Neural cell (in vitro differentiated cells): Measurements from ENCODE around the gene GNRHR. TPM values are rescaled to one million over a fixed set of nuclear protein-coding genes. Genes with fewer than 3 reads are reported as not detected.

Experiments
- H2AFZ ChIP-seq: fragments of 200-600, 300-800 bp; sonication (generic), shearing (Covaris generic); 2 replicates; pipeline ENCODE4 v1.6.0; 2014; ENCODE audit warnings: low read depth, mild to moderate bottlenecking, antibody characterized with exemption, low read length, moderate library complexity
- H3F3A ChIP-seq: fragments of 200-600 bp; shearing (Covaris generic); 2 replicates; pipeline ENCODE4 v1.6.1; 2016; ENCODE audit warnings: mild to moderate bottlenecking, moderate library complexity, mixed read lengths, antibody characterized with exemption, low read length; ENCODE audit not compliant: insufficient read depth, poor library complexity, severe bottlenecking
- H3K27ac ChIP-seq: fragments of 200-600, 300-800 bp; sonication (generic), shearing (Covaris generic); 2 replicates; pipeline ENCODE4 v1.5.1; 2014; ENCODE audit warnings: mild to moderate bottlenecking, low read length, moderate library complexity
- H3K27me3 ChIP-seq: fragments of 300-800, 200-600 bp; sonication (generic), shearing (Covaris generic); 2 replicates; pipeline ENCODE4 v1.6.0; 2014; ENCODE audit warnings: mild to moderate bottlenecking, low read depth, low read length, moderate library complexity; ENCODE audit not compliant: insufficient read depth
- H3K36me3 ChIP-seq: fragments of 300-800, 200-600 bp; sonication (generic), shearing (Covaris generic); 2 replicates; pipeline ENCODE4 v1.5.1; 2014; ENCODE audit warnings: mild to moderate bottlenecking, antibody characterized with exemption, low read length, moderate library complexity; ENCODE audit not compliant: insufficient read depth
- H3K4me2 ChIP-seq: fragments of 300-800, 200-600 bp; sonication (generic), shearing (Covaris generic); 2 replicates; pipeline ENCODE4 v1.6.0; 2014; ENCODE audit warnings: mild to moderate bottlenecking, low read length
- H3K4me3 ChIP-seq: fragments of 300-800, 200-600 bp; sonication (generic), shearing (Covaris generic); 2 replicates; pipeline ENCODE4 v1.5.1; 2014; ENCODE audit warnings: mild to moderate bottlenecking, low read length, moderate library complexity
- H3K79me2 ChIP-seq: fragments of 200-600 bp; shearing (Covaris generic); replicated peaks from 2 replicates; pipeline ENCODE4 v1.6.0; 2014; ENCODE audit warnings: mild to moderate bottlenecking, low read length, moderate library complexity; ENCODE audit not compliant: insufficient read depth
- H3K9ac ChIP-seq: fragments of 300-800, 200-600 bp; sonication (generic), shearing (Covaris generic); 2 replicates; pipeline ENCODE4 v1.6.1; 2016; ENCODE audit warnings: mild to moderate bottlenecking, low read length, mixed read lengths
- H3K9me2 ChIP-seq: fragments of 200-600 bp; shearing (Covaris generic); 2 replicates; pipeline ENCODE4 v1.6.1; 2016; ENCODE audit warnings: mild to moderate bottlenecking, low read length, mixed read lengths; ENCODE audit not compliant: insufficient read depth
- H3K9me3 ChIP-seq: fragments of 200-600, 300-800 bp; sonication (generic), shearing (Covaris generic); 2 replicates; pipeline ENCODE4 v1.6.1; 2016; ENCODE audit warnings: mild to moderate bottlenecking, mixed run types, low read length, moderate library complexity, mixed read lengths
- H4K20me1 ChIP-seq: fragments of 200-600 bp; shearing (Covaris generic); 2 replicates; pipeline ENCODE4 v1.6.1; 2016; ENCODE audit warnings: mild to moderate bottlenecking, mixed run types; ENCODE audit not compliant: insufficient read depth
- EP300 ChIP-seq: fragments of 450-650 bp; conservative IDR thresholded peaks from 2 replicates; pipeline ENCODE4 v1.6.1; 2014; ENCODE audit warnings: antibody characterized with exemption, mild to moderate bottlenecking, moderate library complexity; ENCODE audit not compliant: poor library complexity, severe bottlenecking
- EZH2 ChIP-seq: fragments of 200-600, 300-800 bp; shearing (Covaris generic), sonication (generic); IDR thresholded peaks from 2 replicates; pipeline ENCODE4 v1.6.1; 2014; ENCODE audit warnings: antibody characterized with exemption, low read length, borderline replicate concordance, mild to moderate bottlenecking; ENCODE audit not compliant: insufficient read depth, poor library complexity, severe bottlenecking
- MXI1 ChIP-seq: fragments of 450-650 bp; conservative IDR thresholded peaks from 2 replicates; pipeline ENCODE4 v1.6.1; 2014; ENCODE audit warnings: antibody characterized with exemption, mild to moderate bottlenecking; ENCODE audit not compliant: poor library complexity, severe bottlenecking
- POLR2AphosphoS5 ChIP-seq: IDR thresholded peaks from 2 replicates; pipeline ENCODE4 v1.6.1; 2012
- RAD21 ChIP-seq: fragments of 450-650 bp; conservative IDR thresholded peaks from 2 replicates; pipeline ENCODE4 v1.6.1; 2014; ENCODE audit warnings: antibody characterized with exemption, mild to moderate bottlenecking, moderate library complexity
- SMC3 ChIP-seq: fragments of 450-650 bp; conservative IDR thresholded peaks from 2 replicates; pipeline ENCODE4 v1.6.1; 2014; ENCODE audit warnings: antibody characterized with exemption, mild to moderate bottlenecking, moderate library complexity; ENCODE audit not compliant: poor library complexity
- TAF1 ChIP-seq: IDR thresholded peaks from 2 replicates; pipeline ENCODE4 v1.6.1; 2012; ENCODE audit warnings: low read depth
- polyA plus RNA-seq: library from polyadenylated mRNA; depleted of rRNA; stranded (reverse); fragments of >200 nt; gene quantifications from 2 replicates; pipeline ENCODE4 v1.2.3, GENCODE V29; 2014
- TF ChIP-seq, protein P1 (sequence below): IDR thresholded peaks from 2 replicates; pipeline ENCODE4 v1.6.1; 2012; ENCODE audit warnings: borderline replicate concordance
- TF ChIP-seq, protein P2 (sequence below): fragments of 450-650 bp; IDR thresholded peaks from 2 replicates; pipeline ENCODE4 v1.5.1; 2014; ENCODE audit warnings: antibody characterized with exemption, mild to moderate bottlenecking, moderate library complexity; ENCODE audit not compliant: poor library complexity, severe bottlenecking

The GNRHR gene
- polyA plus RNA-seq, 1 donor from 2014 or later: not detected

DNA sequence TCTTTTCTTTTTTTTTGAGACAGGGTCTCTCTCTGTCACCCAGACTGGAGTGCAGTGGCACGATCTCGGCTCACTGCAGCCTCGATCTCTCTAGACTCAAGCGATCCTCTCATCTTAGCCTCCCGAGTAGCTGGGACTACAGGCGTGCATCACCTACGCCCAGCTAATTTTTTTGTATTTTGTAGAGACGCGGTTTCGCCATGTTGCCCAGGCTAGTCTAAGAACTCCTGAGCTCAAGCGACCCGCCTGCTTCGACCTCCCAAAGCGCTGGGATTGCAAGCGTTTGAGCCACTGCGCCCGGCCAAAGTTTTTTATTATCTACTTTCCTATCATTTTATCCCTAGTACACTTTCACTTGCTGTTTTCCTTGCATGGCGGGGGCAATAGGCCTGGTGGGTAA lies 54.6 kb downstream of the GNRHR start:
- no peaks in the 10 kb centered on the region for H3F3A ChIP-seq
- H2AFZ ChIP-seq: no peak overlapping the region
- TF ChIP-seq SMC3: no peak
- no peak for TF ChIP-seq RAD21
- TF ChIP-seq, protein P1, sequence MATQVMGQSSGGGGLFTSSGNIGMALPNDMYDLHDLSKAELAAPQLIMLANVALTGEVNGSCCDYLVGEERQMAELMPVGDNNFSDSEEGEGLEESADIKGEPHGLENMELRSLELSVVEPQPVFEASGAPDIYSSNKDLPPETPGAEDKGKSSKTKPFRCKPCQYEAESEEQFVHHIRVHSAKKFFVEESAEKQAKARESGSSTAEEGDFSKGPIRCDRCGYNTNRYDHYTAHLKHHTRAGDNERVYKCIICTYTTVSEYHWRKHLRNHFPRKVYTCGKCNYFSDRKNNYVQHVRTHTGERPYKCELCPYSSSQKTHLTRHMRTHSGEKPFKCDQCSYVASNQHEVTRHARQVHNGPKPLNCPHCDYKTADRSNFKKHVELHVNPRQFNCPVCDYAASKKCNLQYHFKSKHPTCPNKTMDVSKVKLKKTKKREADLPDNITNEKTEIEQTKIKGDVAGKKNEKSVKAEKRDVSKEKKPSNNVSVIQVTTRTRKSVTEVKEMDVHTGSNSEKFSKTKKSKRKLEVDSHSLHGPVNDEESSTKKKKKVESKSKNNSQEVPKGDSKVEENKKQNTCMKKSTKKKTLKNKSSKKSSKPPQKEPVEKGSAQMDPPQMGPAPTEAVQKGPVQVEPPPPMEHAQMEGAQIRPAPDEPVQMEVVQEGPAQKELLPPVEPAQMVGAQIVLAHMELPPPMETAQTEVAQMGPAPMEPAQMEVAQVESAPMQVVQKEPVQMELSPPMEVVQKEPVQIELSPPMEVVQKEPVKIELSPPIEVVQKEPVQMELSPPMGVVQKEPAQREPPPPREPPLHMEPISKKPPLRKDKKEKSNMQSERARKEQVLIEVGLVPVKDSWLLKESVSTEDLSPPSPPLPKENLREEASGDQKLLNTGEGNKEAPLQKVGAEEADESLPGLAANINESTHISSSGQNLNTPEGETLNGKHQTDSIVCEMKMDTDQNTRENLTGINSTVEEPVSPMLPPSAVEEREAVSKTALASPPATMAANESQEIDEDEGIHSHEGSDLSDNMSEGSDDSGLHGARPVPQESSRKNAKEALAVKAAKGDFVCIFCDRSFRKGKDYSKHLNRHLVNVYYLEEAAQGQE: no peak
- no peak for TF ChIP-seq EZH2
- TF ChIP-seq MXI1: no peak
- TF ChIP-seq POLR2AphosphoS5: no peak
- TF ChIP-seq, protein P2, sequence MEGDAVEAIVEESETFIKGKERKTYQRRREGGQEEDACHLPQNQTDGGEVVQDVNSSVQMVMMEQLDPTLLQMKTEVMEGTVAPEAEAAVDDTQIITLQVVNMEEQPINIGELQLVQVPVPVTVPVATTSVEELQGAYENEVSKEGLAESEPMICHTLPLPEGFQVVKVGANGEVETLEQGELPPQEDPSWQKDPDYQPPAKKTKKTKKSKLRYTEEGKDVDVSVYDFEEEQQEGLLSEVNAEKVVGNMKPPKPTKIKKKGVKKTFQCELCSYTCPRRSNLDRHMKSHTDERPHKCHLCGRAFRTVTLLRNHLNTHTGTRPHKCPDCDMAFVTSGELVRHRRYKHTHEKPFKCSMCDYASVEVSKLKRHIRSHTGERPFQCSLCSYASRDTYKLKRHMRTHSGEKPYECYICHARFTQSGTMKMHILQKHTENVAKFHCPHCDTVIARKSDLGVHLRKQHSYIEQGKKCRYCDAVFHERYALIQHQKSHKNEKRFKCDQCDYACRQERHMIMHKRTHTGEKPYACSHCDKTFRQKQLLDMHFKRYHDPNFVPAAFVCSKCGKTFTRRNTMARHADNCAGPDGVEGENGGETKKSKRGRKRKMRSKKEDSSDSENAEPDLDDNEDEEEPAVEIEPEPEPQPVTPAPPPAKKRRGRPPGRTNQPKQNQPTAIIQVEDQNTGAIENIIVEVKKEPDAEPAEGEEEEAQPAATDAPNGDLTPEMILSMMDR: no peak
- no peak for TF ChIP-seq EP300
- no peak for TF ChIP-seq TAF1
- no peak overlapping the region for H3K27ac ChIP-seq
- peak overlapping the region; percentile 85 for H3K9ac ChIP-seq
- H4K20me1 ChIP-seq: no peaks in the 10 kb centered on the region
- H3K79me2 ChIP-seq: peaks cover 71% of the 10 kb centered on the region
- H3K4me3 ChIP-seq: peak overlapping the region; percentile 87
- no peaks in the 10 kb centered on the region for H3K9me3 ChIP-seq
- H3K36me3 ChIP-seq: no peaks in the 10 kb centered on the region
- peak overlapping the region; percentile 94 for H3K4me2 ChIP-seq
- no peaks in the 10 kb centered on the region for H3K9me2 ChIP-seq
- no peaks in the 10 kb centered on the region for H3K27me3 ChIP-seq

DNA sequence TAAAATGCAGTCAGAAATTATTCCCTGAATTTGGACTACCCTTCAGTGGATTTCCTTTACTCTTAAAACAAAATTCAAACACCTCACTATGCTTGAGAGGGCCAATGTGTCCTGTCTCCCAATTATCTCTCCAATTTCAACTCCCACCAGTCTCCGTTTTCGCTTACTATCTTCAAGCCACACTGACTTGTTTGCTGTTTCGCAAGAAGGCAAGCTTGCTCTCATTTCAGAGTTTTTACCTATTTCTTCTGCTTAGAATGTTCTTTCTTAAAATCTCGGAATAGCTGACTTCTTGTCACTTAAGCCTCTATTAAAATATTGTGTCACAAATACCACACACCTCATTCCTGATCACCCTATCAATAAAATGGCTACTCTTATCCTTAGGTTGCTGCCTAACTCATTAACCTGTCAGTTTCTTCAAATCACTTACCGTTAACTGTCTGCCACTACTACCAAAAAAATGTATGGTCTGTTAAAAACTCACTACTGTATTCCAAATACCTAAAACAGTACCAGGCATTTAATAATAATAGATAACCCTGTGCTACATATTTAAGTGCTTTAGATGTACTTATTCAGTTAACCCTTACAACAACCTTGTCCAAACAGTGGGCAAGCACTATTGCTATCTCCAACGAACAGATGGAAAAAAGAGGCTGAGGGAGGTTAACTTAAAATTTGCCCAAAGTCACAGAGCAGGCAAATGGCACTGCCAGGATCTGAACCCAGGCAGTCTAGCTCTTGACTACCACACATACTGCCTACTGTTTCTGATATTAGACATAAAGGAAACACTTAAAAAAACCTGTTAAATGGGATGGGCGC lies 56.1 kb downstream of the GNRHR start:
- Histone ChIP-seq H3K9ac (no peak overlapping the region), H3K27ac (no peak overlapping the region), H3K9me3 (no peaks in the 10 kb centered on the region), H3F3A (no peaks in the 10 kb centered on the region), H3K4me2 (peak overlapping the region; percentile 18), H3K79me2 (peaks cover 61% of the 10 kb centered on the region), H4K20me1 (no peaks in the 10 kb centered on the region), H3K9me2 (no peaks in the 10 kb centered on the region), H3K27me3 (no peaks in the 10 kb centered on the region), H3K4me3 (peak overlapping the region; percentile 14), H2AFZ (no peak overlapping the region), H3K36me3 (no peaks in the 10 kb centered on the region)
- TF ChIP-seq EZH2 (no peak), MXI1 (no peak), TAF1 (no peak), SMC3 (no peak), RAD21 (no peak), POLR2AphosphoS5 (no peak), EP300 (no peak)
- TF ChIP-seq, protein P2: no peak
- TF ChIP-seq, protein P1: no peak
